Memory B cell (primary cell): ENCODE results near the gene LRRC49.
A peak's percentile ranks its signal among the peaks of the same experiment; 100 is the strongest.

ENCODE experiments used
- ATAC-seq: fragments of 150-1000 bp; cut with Tn5 transposase; 2 replicates; pipeline ENCODE4 v1.10.0; 2021; ENCODE audit warnings: low read depth, mild to moderate bottlenecking, moderate library complexity
- DNase-seq, 2 donors: peaks; one replicate each; pipeline ENCODE4 v3.0.0; 2022; ENCODE audit warnings: low spot score in 2 of 2
- H3K27ac Mint-ChIP-seq: one replicate; pipeline ENCODE4 v1.8.0; 2022; ENCODE audit warnings: mild to moderate bottlenecking, moderate library complexity, mixed read lengths
- H3K27me3 Mint-ChIP-seq: one replicate; pipeline ENCODE4 v1.8.0; 2022; ENCODE audit warnings: mixed read lengths
- H3K36me3 Mint-ChIP-seq: one replicate; pipeline ENCODE4 v1.8.0; 2022; ENCODE audit warnings: mild to moderate bottlenecking, mixed read lengths
- H3K4me1 Mint-ChIP-seq: one replicate; pipeline ENCODE4 v1.8.0; 2022; ENCODE audit warnings: mixed read lengths
- H3K4me3 Mint-ChIP-seq: one replicate; pipeline ENCODE4 v1.8.0; 2022; ENCODE audit warnings: mild to moderate bottlenecking, moderate library complexity, mixed read lengths
- H3K9me3 Mint-ChIP-seq: one replicate; pipeline ENCODE4 v1.8.0; 2022; ENCODE audit warnings: mixed read lengths

LRRC49 gene, protein sequence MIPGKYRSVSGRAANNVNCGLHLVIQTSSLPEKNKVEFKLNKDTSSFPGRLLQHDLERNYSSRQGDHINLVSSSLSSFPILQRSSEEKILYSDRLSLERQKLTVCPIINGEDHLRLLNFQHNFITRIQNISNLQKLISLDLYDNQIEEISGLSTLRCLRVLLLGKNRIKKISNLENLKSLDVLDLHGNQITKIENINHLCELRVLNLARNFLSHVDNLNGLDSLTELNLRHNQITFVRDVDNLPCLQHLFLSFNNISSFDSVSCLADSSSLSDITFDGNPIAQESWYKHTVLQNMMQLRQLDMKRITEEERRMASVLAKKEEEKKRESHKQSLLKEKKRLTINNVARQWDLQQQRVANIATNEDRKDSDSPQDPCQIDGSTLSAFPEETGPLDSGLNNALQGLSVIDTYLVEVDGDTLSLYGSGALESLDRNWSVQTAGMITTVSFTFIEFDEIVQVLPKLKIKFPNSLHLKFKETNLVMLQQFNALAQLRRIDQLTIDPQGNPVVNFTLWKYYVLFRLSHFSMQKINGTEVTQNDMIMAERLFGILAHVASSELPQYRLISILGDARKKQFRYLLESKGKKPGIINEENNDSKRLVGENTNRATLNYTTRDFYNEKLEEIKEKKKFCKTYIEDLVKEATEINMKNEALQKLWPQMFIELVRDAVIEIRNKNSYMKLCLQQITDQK

DNA sequence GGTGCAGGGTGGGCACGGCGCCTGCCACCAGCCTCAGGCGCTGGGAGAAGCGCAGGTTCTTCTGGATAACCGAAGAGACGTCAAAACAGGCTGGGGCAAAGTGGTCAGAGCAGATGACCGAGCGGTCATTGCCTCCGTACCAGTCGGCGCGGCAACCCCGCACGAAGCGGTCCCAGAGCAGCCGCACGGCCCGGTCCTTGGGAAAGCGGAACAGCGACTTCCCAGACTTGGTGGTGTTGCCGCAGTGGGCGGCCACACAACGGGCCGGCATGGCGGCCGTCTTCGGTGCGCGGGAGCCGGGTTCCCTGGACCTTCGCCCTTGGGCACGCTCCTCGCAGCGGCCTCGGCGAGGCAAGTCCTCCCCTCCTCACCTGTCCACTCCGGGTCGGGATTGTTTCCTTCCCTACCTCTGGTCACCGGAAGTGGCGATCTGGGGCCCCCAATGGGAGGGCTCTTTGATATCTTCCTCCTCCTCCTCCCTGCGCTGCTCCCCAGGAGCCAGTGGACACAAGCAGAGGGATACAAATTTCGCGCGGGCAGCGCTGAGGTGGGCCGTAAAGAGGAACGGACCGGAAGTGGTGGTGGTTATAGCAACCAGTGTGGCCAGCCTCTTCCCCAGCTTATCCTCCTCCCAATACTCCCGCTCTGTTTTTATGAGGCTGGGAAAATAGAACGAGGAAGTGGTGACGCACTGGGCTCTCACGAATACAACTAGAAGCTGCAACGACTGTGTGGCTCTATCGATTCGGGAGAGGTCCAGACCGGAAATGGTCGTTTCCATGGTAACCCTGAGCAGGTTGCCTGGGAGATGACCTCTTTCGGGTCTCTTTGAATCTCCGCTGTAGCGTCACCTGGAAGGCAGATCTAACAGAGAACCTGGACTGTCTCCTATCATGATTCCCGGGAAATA is at the start of gene LRRC49, which contains the start of gene THAP10:
Gene LRRC49, plus strand, starts transcription at position 825 of the 910 bp plus-strand sequence. Its CDS starts 69 bp downstream, at position 894.
Gene THAP10, minus strand, starts transcription at position 432 of the 910 bp plus-strand sequence. Its CDS starts 161 bp downstream, at position 271.
- H3K27me3 Mint-ChIP-seq, result peaks cover 2% of the 10 kb centered on the region
- H3K36me3 Mint-ChIP-seq, result no peaks in the 10 kb centered on the region
- H3K4me3 Mint-ChIP-seq, result peak within 1 kb of the TSS; percentile 95
- no peaks in the 10 kb centered on the region for H3K9me3 Mint-ChIP-seq
- DNase-seq, result peak; percentile 23 to 24
- peaks cover 13% of the 10 kb centered on the region for H3K4me1 Mint-ChIP-seq
- peak within 1 kb of the TSS; percentile 93 for H3K27ac Mint-ChIP-seq
- peak; percentile 65 for ATAC-seq

DNA sequence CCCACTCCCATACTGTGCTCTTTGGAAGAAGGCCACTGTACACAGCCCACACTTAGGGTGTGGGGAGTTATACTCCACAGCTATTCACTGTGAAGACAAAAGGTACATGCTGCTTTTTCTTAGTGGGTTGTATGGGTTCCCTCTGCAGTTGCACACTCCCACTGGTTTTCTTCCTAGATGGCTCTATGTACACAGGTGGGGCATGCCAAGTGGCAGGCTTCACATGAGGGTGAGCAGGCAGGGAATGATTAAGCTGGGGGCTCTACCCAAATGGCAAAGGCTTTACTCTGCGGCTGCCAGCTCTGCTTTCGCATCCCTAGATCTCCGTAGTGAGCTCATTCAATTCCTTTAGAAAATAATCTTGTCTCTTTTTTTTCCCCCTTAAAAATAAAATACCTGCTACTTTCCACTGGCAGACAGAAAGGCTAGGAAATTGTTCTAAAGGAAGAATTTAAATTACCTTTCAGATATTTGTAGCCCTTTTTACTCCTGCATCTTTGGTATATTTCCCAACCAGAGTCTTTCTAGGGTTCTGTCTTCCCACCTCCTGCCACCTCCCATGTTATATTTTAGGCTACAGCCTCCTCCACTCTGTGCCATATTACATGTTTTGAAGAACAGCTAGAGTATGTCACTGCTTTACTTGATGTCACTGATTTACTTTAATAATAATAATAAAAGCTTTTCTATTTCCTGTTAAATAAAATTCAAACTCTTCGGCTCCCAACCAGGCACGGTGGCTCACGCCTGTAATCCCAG is 46.8 kb upstream of the LRRC49 start:
- Mint-ChIP-seq H3K27ac (no peak overlapping the region), H3K27me3 (peaks cover 9% of the 10 kb centered on the region), H3K4me1 (no peaks in the 10 kb centered on the region), H3K9me3 (no peaks in the 10 kb centered on the region), H3K36me3 (no peaks in the 10 kb centered on the region), H3K4me3 (no peak overlapping the region)
- no peak for ATAC-seq
- no peak for DNase-seq

DNA sequence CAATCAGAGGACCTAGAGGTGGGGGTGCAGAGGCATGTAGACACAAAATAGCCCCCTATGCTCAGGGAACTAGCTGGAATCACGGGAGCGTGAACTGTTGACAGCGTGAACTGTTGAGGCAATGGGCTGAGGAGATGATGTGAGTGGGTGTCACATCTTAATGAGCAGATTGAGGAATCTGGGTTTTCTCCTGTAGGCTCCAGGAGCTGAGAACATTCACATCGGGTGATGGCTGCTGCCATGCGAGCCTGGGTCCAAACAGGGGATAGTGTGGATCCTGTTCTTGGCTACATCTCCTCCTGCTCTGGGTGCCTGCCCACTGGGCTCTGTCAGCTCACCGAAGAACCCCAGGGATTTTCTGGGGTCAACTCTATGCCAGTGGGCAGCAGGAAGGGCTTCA is 40.7 kb upstream of the LRRC49 start:
- Mint-ChIP-seq H3K4me3 (no peak overlapping the region), H3K4me1 (peaks cover 4% of the 10 kb centered on the region), H3K36me3 (no peaks in the 10 kb centered on the region), H3K27ac (no peak overlapping the region), H3K27me3 (peaks cover 28% of the 10 kb centered on the region), H3K9me3 (no peaks in the 10 kb centered on the region)
- ATAC-seq (no peak), DNase-seq (no peak)

DNA sequence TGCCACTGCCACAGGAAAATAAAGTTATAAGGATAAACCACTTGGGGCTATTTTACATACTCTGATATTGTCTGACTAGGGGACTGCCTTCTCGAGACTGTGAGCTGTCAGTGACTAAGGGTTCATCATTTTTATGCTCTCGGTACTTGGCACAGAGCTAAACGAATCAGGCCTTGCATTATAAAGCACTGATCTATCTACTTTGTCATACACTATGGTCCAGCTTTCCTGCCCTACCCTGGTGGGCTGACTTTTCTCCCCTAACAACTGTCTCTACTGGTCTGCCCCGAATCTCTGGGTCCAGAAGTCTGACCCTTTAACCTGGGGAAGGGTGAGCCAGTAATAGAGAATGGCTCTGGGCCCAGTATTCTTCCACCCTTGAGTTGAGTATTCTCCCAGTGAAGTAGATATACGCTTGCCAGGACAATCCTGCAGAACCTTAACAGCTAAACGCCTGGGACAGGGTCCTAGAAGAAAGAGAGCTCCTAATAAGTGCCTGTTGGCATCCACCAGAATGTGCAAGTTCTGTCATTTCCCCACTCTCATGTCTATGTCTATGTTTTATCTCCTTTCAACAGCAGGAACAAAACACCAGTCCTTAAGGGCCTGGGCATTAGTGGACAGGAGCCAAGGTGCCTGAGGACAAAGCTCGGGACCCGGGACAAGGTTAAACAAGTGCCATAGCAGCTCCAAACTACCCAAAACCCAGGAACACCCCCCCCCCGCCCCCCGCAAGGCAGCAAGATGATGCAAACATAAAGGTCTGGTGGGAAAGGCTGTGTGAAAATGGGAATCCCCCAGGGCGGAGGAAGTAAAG is 39.9 kb upstream of the LRRC49 start:
- peak overlapping the region; percentile 71 for H3K4me3 Mint-ChIP-seq
- ATAC-seq, result no peak
- H3K4me1 Mint-ChIP-seq, result peaks cover 4% of the 10 kb centered on the region
- H3K27me3 Mint-ChIP-seq, result peaks cover 30% of the 10 kb centered on the region
- H3K36me3 Mint-ChIP-seq, result no peaks in the 10 kb centered on the region
- H3K27ac Mint-ChIP-seq, result no peak overlapping the region
- no peak for DNase-seq
- no peaks in the 10 kb centered on the region for H3K9me3 Mint-ChIP-seq

DNA sequence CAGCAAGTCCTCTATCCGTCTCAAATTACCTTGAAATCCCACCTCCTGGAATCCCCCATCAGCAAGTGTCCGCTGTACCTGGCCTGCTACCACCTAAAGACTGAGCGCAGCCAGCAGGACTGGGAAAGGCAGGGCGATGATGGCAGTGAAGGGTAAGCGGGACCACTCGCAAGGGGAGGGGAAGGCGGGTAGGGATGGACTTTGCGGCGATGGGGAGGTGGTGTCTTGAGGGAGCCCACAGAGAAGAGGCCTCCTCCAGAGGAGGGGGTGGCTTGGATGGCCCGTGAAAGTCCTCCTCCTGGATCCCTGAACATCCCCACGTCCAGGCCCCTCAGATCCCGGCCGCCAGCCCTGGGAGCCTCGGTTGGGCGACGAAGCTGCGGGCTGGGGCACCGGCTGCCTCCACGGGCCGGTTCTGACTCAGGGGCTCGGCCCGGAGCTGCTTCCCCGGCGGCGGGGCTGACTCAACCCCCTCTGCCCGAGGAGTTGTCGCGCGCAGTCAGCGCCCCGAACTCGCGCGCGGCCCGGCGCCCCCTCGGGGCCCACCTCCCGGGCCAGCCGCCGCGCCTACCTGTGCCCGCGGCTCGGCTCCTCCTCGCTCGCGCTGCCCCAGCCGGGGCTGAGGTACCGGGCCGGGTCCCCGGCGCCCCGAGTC is 39.2 kb upstream of the LRRC49 start:
- Mint-ChIP-seq H3K9me3 (no peaks in the 10 kb centered on the region), H3K27ac (no peak overlapping the region), H3K36me3 (no peaks in the 10 kb centered on the region), H3K27me3 (peaks cover 28% of the 10 kb centered on the region), H3K4me3 (peak overlapping the region; percentile 71), H3K4me1 (peaks cover 4% of the 10 kb centered on the region)
- DNase-seq, result peak in 1 of 2 donors; percentile 1
- ATAC-seq, result peak; percentile 17

DNA sequence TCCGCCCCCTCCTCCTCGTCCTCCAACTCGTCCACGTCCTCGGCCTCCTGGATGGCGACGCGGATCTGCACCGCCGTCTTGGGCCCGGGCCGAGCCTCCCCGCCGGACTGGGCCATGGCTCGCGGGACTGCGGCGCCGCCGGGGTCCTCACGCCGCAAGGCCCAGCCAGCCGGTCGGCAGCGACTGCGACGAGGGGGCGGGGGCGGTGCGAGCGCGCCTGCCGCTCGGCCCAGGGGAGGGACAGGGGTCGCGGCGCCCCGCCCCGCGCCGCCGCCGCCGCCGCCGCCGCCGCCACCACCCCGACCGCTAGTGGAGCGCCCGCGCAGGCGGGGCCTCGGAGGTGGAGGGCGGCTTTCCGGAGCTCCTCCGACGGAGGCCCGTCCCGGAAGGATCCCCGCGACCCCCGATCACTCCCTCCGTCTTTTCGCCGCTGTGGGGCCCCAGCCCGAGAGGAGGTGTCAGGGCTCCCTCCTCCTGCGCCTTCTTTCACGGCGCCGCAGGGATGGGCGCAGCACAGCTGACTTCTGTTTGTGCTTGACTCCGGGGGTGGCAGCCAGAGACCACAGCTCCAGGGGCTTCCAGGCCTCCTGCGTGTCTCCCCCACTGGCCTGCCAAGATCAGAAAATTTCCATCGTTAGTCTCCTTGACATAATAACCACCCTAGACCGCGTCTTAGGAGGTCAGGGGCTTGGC is 38.5 kb upstream of the LRRC49 start, which contains the start of gene LARP6:
Gene LARP6, minus strand, starts transcription at position 185 of the 693 bp plus-strand sequence. Its CDS starts 69 bp downstream, at position 116.
- peak in 1 of 2 donors; percentile 25 for DNase-seq
- peak; percentile 51 for ATAC-seq
- Mint-ChIP-seq H3K4me3 (peak within 1 kb of the TSS; percentile 87), H3K36me3 (no peaks in the 10 kb centered on the region), H3K4me1 (peaks cover 4% of the 10 kb centered on the region), H3K27ac (no peak within 1 kb of the TSS), H3K9me3 (no peaks in the 10 kb centered on the region), H3K27me3 (peaks cover 31% of the 10 kb centered on the region)

DNA sequence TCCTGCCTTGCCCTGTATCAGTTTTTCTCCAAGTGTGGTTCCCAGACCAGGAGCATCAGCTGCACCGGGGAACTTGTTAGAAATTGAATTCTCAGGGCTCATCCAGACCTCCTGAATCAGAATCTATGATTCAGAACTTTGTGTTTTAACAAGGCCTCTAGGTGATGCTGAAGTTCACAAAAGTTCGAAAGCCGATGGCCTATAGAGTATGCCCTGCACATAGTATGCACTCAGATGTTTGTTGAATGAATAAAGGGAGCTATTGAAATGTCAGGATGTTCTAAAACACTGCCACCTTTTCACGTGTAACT is 38.0 kb upstream of the LRRC49 start:
- Mint-ChIP-seq H3K27me3 (peaks cover 34% of the 10 kb centered on the region), H3K4me3 (peak overlapping the region; percentile 87), H3K9me3 (no peaks in the 10 kb centered on the region), H3K36me3 (no peaks in the 10 kb centered on the region), H3K4me1 (peaks cover 4% of the 10 kb centered on the region), H3K27ac (no peak overlapping the region)
- no peak for ATAC-seq
- no peak for DNase-seq

DNA sequence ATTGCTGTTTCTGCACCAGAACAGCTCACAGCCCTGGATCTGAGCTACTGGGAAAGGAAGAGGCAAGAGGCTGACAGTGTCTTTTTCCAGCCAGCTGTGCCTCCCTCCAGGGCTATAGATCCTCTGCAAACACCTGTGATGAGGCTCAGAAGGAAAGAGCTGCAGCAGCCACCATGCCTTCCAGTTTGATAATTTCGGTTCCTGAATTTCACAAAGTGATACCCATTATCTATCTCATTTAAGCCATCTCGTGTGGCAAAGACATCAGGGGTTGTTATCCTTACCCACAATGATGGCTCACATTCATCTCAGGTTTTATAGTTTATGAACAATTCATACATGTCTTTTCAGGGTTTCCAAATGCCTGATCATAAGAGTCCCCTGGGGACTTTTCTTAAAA is 36.9 kb upstream of the LRRC49 start:
- Mint-ChIP-seq H3K4me1 (peaks cover 4% of the 10 kb centered on the region), H3K36me3 (no peaks in the 10 kb centered on the region), H3K9me3 (no peaks in the 10 kb centered on the region), H3K27me3 (peaks cover 30% of the 10 kb centered on the region), H3K4me3 (no peak overlapping the region), H3K27ac (no peak overlapping the region)
- ATAC-seq (peak; percentile 37), DNase-seq (no peak)

DNA sequence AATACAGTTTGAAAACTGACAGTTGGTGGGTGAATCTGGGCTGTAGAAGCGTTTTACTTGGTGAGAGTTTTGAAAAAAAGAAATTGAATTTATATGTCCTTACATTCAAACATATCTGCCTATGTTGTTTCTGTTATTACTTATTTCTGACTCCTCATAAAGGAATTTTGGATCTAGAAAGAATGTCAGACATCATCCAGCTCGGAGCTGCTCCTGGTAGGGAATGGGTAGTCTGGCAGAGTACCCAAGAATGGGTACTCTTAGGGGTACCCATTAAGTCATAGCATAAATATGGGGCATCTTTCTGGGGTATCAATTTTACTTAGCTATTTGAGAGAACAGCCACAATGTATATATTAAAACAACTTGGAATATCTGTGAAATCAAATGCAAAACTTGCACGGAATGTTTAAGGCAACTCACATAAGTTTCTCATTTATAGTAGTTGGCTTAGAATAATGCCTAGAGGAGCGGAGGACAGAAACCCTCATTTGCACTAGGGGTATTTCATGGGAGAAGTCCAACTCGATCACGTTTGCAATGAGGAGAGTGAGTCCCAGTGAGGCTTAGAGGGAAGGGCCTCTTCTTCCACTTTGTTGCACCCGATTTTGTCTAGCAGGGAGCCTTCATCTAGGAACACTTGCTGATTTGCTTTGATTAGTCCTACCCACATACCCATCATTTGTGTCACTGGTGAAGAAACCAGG is 36.3 kb upstream of the LRRC49 start:
- Mint-ChIP-seq H3K4me1 (peaks cover 4% of the 10 kb centered on the region), H3K27me3 (peaks cover 30% of the 10 kb centered on the region), H3K9me3 (no peaks in the 10 kb centered on the region), H3K27ac (no peak overlapping the region), H3K36me3 (no peaks in the 10 kb centered on the region), H3K4me3 (no peak overlapping the region)
- DNase-seq (no peak), ATAC-seq (no peak)

DNA sequence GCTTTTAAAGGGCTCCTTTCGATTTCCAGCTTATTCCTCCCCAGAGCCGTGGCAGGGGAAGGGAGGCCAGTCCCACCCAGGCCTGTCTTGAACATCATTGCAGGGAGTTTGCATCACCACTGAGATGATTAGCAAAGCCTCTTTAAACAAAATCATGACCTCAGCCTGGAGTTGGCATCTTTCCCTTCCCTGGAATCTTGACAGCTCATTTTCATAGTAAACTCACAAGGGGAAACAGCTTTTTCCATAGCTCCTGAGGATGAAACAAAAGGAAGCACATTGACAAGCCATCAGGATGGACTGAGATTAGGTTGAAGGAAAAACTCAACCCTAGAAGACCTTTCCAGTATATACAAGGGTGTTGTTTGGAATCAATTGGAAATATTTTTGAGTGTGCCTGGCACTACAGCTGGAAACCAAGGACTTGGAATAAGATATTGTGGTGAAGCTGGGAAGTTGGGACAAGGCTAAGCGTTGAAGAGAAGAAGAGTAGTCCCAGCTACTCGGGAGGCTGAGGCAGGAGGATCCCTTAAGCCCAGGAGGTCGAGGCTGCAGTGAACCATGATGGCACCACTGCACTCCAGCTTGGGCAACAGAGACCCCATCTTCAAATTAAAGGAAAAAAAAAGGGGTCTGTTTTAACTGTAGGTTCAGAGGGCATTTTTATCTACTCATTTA is 35.6 kb upstream of the LRRC49 start:
- Mint-ChIP-seq H3K36me3 (no peaks in the 10 kb centered on the region), H3K27me3 (peaks cover 23% of the 10 kb centered on the region), H3K27ac (no peak overlapping the region), H3K4me3 (no peak overlapping the region), H3K9me3 (no peaks in the 10 kb centered on the region), H3K4me1 (peaks cover 4% of the 10 kb centered on the region)
- ATAC-seq (no peak), DNase-seq (no peak)
